GM12878 (cell line): ENCODE data around the gene PLAC9. TPM values are rescaled to one million over a fixed set of nuclear protein-coding genes. Genes with fewer than 3 reads are reported as not detected.

Source experiments
- ATAC-seq: fragments of 200-7000 bp; cut with Tn5 transposase; 3 replicates; pipeline ENCODE4 v1.9.1; 2020; ENCODE audit warnings: mild to moderate bottlenecking, moderate library complexity
- BruUV-seq: library from RNA; stranded (reverse); fragments of 400-500 nt; replicated peaks from 2 replicates; lab custom pipeline; 2021; lab: Mats Ljungman, UMichigan
- CTCF ChIA-PET: fragments of 300-600 bp; sonication (Branson Sonifier 250); formaldehyde crosslinking; extraction: SDS; loops from one replicate; lab custom pipeline; 2021; ENCODE audit warnings: inconsistent platforms; lab: Yijun Ruan, JAX
- POLR2A ChIA-PET: fragments of 350-600 bp; formaldehyde crosslinking; extraction: SDS; loops from one replicate; lab custom pipeline; 2021; ENCODE audit warnings: inconsistent platforms; lab: Charles Lee
- RAD21 ChIA-PET: fragments of 300-600 bp; sonication (Branson Sonifier 250); formaldehyde crosslinking; loops from one replicate; lab custom pipeline; 2023; ENCODE audit warnings: antibody characterized with exemption; ENCODE audit not compliant: unreplicated experiment; lab: Charles Lee
- SMC1A ChIA-PET: fragments of 300-600 bp; sonication (Branson Sonifier 250); formaldehyde crosslinking; loops from one replicate; lab custom pipeline; 2023; ENCODE audit not compliant: unreplicated experiment, uncharacterized antibody; lab: Charles Lee
- DNase-seq: peaks from one replicate; pipeline ENCODE4 v3.0.0-alpha.2; 2011; ENCODE audit warnings: low read depth, low spot score
- FAIRE-seq: peaks from 3 replicates; lab custom pipeline; 2011; peaks lifted over from hg19 to GRCh38; lab: Jason Lieb, UNC
- H2AFZ ChIP-seq: 2 replicates; pipeline ENCODE4 v1.6.0; 2011; ENCODE audit warnings: low read depth, low read length, control low read depth; ENCODE audit not compliant: control insufficient read depth
- H3K27ac ChIP-seq: 2 replicates; pipeline ENCODE4 v1.5.1; 2011; ENCODE audit warnings: control low read depth; ENCODE audit not compliant: control insufficient read depth, insufficient read depth
- H3K27me3 ChIP-seq, 2 experiments: replicated peaks in 1 of 2; 2 replicates each; pipeline versions ENCODE4 v1.6.0 to v1.6.1; 2011; ENCODE audit warnings: low read length in 1 of 2; ENCODE audit not compliant: control insufficient read depth in 2 of 2, insufficient read depth in 2 of 2
- H3K36me3 ChIP-seq, 2 experiments: 2 replicates each; pipeline ENCODE4 v1.5.1; 2011; ENCODE audit warnings: low read length in 1 of 2; ENCODE audit not compliant: control insufficient read depth in 2 of 2, insufficient read depth in 2 of 2
- H3K4me1 ChIP-seq: 2 replicates; pipeline ENCODE4 v1.6.1; 2011; ENCODE audit warnings: mild to moderate bottlenecking, low read length, moderate library complexity, mixed read lengths; ENCODE audit not compliant: control insufficient read depth, insufficient read depth
- H3K4me2 ChIP-seq: 2 replicates; pipeline ENCODE4 v1.6.0; 2011; ENCODE audit warnings: control low read depth; ENCODE audit not compliant: control insufficient read depth, insufficient read depth
- H3K4me3 ChIP-seq: fragments of 200-600 bp; sonication (generic); 2 replicates; pipeline ENCODE4 v1.5.1; 2016
- H3K79me2 ChIP-seq: 2 replicates; pipeline ENCODE4 v1.6.0; 2011; ENCODE audit warnings: low read length; ENCODE audit not compliant: control insufficient read depth, insufficient read depth
- H3K9ac ChIP-seq: 2 replicates; pipeline ENCODE4 v1.8.0; 2011; ENCODE audit warnings: low read length, control low read depth, mixed read lengths; ENCODE audit not compliant: control insufficient read depth, insufficient read depth
- H3K9me3 ChIP-seq: replicated peaks from 3 replicates; pipeline ENCODE4 v1.5.1; 2011; ENCODE audit warnings: mild to moderate bottlenecking, low read length; ENCODE audit not compliant: control insufficient read depth, insufficient read depth
- H4K20me1 ChIP-seq: 2 replicates; pipeline ENCODE4 v1.6.0; 2011; ENCODE audit not compliant: control insufficient read depth, insufficient read depth
- TAF1 ChIP-seq: IDR thresholded peaks from 2 replicates; pipeline ENCODE4 v1.6.1; 2011; ENCODE audit warnings: mild to moderate bottlenecking, low read depth, low read length, borderline replicate concordance
- YBX1 ChIP-seq: fragments of 450-650 bp; IDR thresholded peaks from 2 replicates; pipeline ENCODE4 v1.6.1; 2016; ENCODE audit warnings: antibody characterized with exemption
- WGBS: methylation state at CpG from one replicate; pipeline ENCODE4 v1.1.6; 2016; ENCODE audit warnings: low lambda C conversion rate; ENCODE audit not compliant: insufficient replicate concordance, insufficient coverage; ENCODE audit errors: missing lambda C conversion rate; 5-methylcytosine and 5-hydroxymethylcytosine counted together
- in situ Hi-C: fragments of 300-500 bp; cut with MboI; formaldehyde crosslinking; loops from 9 replicates; pipeline ENCODE4 v1.14.3; 2018; ENCODE audit warnings: mixed read lengths
- intact Hi-C: fragments of 100-400 bp; cut with micrococcal nuclease; formaldehyde crosslinking; loops from one replicate; pipeline ENCODE4 v1.14.2; 2022; ENCODE audit not compliant: unreplicated experiment
- polyA plus RNA-seq, 11 experiments: library from polyadenylated mRNA; depleted of rRNA in 4 of 11; unstranded in 6 of 11; stranded (reverse) in 5 of 11; fragments of >200 nt; fragmentation: Nextera tagmentation in 4 of 11; fragmentation: Illumina TruSeq in 1 of 11; extraction: Ambion mirVana in 4 of 11; extraction: Trizol in 1 of 11; gene quantifications; 1 replicate in 1 of 11; 2 replicates in 10 of 11; pipeline versions ENCODE4 v1.2.1 to v1.2.3, GENCODE V29; 2011 to 2016; ENCODE audit warnings: inconsistent platforms in 2 of 11, missing spikeins in 2 of 11, low read depth in 1 of 11
- total RNA-seq, 4 experiments: library from RNA; depleted of rRNA in 3 of 4; stranded (reverse); fragments of >200 nt in 3 of 4; fragmentation: Illumina TruSeq in 1 of 4; extraction: Trizol in 1 of 4; gene quantifications; 2 replicates each; pipeline versions ENCODE4 v1.2.1 to v1.2.3, GENCODE V29; 2013 to 2021
- TF ChIP-seq, protein P1 (sequence below): IDR thresholded peaks from 2 replicates; pipeline ENCODE4 v1.6.1; 2012; ENCODE audit warnings: low read length, inconsistent platforms
- TF ChIP-seq, protein P2 (sequence below): fragments of 150-350 bp; IDR thresholded peaks from 2 replicates; pipeline ENCODE4 v1.6.1; 2016; ENCODE audit warnings: low read depth, low read length

PLAC9 gene
- total and polyA plus RNA-seq, 10 of the 15 experiments (the other 5 are each of a cell fraction or from before 2014, with no cell fraction given), result not detected

DNA sequence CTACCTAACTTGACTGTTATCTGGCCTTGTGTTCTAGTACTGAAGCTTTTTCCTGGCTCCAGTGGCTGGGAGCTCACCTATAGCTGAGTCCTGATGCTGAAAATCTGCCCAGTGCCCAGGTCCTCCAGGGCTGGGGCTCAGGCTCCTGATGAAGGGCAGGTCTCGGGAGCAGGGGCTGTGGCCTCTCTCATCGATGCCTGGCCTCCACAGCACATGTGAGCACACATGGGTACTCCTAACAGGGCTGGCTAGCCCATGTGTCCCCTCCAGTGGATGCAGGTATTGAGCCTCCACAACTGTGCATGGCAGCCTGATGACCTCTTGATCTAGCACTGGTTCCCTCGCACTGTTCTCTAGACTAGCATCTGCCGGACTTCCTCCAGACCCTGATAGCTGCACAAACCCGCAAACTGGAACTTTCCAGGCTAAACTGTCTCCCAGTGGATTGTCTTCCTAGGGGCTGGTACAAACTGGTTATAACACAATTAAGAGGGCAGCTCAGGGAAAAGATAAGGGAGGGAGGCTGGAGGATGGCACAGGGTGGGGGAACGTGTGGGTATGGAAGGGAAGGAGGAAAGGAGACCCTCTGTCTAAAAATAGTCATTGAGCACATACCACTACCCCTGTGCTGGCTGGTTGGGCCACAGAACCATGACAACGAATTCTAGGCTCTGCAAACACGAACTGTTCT is 35.1 kb downstream of the PLAC9 start:
- ChIA-PET RAD21 (interaction anchor here (3.8 kb wide), 1 partner anchor 54 kb away, joined by 16 read pairs; no protein-coding TSS in a partner anchor), POLR2A (no interaction called here), SMC1A (interaction anchor here (1.0 to 1.2 kb wide), 2 partner anchors 17 to 21 kb away, joined by 3 to 4 read pairs; no protein-coding TSS in a partner anchor), CTCF (interaction anchor here (1.7 to 7.5 kb wide), 2 partner anchors 36 to 53 kb away, joined by 9 to 41 read pairs; no protein-coding TSS in a partner anchor)
- in situ Hi-C loops (no loop called here), intact Hi-C loops (no loop called here)
- Histone ChIP-seq H4K20me1 (no peaks in the 10 kb centered on the region; the same call in 1 of the 2 replicates), H3K4me2 (no peak overlapping the region), H3K36me3 (peaks cover 24 to 32% of the 10 kb centered on the region in 2 experiments), H3K27me3 (no peaks in the 10 kb centered on the region), H3K4me1 (no peaks in the 10 kb centered on the region), H3K4me3 (no peak overlapping the region), H3K9me3 (no peaks in the 10 kb centered on the region), H3K79me2 (no peaks in the 10 kb centered on the region), H3K27ac (no peak overlapping the region), H2AFZ (no peak overlapping the region), H3K9ac (no peak overlapping the region)
- no peak for TF ChIP-seq YBX1
- TF ChIP-seq, protein P1, sequence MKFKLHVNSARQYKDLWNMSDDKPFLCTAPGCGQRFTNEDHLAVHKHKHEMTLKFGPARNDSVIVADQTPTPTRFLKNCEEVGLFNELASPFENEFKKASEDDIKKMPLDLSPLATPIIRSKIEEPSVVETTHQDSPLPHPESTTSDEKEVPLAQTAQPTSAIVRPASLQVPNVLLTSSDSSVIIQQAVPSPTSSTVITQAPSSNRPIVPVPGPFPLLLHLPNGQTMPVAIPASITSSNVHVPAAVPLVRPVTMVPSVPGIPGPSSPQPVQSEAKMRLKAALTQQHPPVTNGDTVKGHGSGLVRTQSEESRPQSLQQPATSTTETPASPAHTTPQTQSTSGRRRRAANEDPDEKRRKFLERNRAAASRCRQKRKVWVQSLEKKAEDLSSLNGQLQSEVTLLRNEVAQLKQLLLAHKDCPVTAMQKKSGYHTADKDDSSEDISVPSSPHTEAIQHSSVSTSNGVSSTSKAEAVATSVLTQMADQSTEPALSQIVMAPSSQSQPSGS, result no peak
- TF ChIP-seq TAF1, result no peak
- TF ChIP-seq, protein P2, sequence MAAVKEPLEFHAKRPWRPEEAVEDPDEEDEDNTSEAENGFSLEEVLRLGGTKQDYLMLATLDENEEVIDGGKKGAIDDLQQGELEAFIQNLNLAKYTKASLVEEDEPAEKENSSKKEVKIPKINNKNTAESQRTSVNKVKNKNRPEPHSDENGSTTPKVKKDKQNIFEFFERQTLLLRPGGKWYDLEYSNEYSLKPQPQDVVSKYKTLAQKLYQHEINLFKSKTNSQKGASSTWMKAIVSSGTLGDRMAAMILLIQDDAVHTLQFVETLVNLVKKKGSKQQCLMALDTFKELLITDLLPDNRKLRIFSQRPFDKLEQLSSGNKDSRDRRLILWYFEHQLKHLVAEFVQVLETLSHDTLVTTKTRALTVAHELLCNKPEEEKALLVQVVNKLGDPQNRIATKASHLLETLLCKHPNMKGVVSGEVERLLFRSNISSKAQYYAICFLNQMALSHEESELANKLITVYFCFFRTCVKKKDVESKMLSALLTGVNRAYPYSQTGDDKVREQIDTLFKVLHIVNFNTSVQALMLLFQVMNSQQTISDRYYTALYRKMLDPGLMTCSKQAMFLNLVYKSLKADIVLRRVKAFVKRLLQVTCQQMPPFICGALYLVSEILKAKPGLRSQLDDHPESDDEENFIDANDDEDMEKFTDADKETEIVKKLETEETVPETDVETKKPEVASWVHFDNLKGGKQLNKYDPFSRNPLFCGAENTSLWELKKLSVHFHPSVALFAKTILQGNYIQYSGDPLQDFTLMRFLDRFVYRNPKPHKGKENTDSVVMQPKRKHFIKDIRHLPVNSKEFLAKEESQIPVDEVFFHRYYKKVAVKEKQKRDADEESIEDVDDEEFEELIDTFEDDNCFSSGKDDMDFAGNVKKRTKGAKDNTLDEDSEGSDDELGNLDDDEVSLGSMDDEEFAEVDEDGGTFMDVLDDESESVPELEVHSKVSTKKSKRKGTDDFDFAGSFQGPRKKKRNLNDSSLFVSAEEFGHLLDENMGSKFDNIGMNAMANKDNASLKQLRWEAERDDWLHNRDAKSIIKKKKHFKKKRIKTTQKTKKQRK, result no peak
- no peak for ATAC-seq
- BruUV-seq, result no TSS peak
- WGBS, result 99% methylated on average over 8 of the region's 8 CpGs
- no peak for DNase-seq
- no peak for FAIRE-seq
